T-helper 2 cell treated with Interferon-gamma antibody and Interleukin-4, amounts not matched to agents 5 μg/mL and 100 μg/mL, for 36 hours (primary cell): ENCODE results near the gene CD80.

Experiments used
- DNase-seq: peaks from one replicate; pipeline ENCODE4 v3.0.0; 2021; ENCODE audit warnings: low spot score
- H3K27ac Mint-ChIP-seq: one replicate; pipeline ENCODE4 v1.8.0; 2021; ENCODE audit warnings: mild to moderate bottlenecking, mixed read lengths
- H3K27me3 Mint-ChIP-seq: one replicate; pipeline ENCODE4 v1.8.0; 2021; ENCODE audit warnings: low read depth, mixed read lengths
- H3K36me3 Mint-ChIP-seq: one replicate; pipeline ENCODE4 v1.8.0; 2021; ENCODE audit warnings: low read depth, mixed read lengths
- H3K4me1 Mint-ChIP-seq: one replicate; pipeline ENCODE4 v1.8.0; 2021; ENCODE audit warnings: low read depth, mixed read lengths
- H3K4me3 Mint-ChIP-seq: one replicate; pipeline ENCODE4 v1.8.0; 2022; ENCODE audit warnings: mild to moderate bottlenecking, moderate library complexity, mixed read lengths
- H3K9me3 Mint-ChIP-seq: one replicate; pipeline ENCODE4 v1.8.0; 2021; ENCODE audit warnings: mixed read lengths

The CD80 gene

GRCh38 chr3:119483101-119483500 is 76.3 kb downstream of the CD80 start:
- H3K27ac Mint-ChIP-seq: no peak overlapping the region
- no peak for DNase-seq
- peaks cover 33% of the 10 kb centered on the region for H3K36me3 Mint-ChIP-seq
- H3K9me3 Mint-ChIP-seq: no peaks in the 10 kb centered on the region
- no peak overlapping the region for H3K4me3 Mint-ChIP-seq
- no peaks in the 10 kb centered on the region for H3K27me3 Mint-ChIP-seq
- no peaks in the 10 kb centered on the region for H3K4me1 Mint-ChIP-seq

- DNase-seq: no peak
- H3K4me1 Mint-ChIP-seq: no peaks in the 10 kb centered on the region
- no peak overlapping the region for H3K27ac Mint-ChIP-seq
- no peaks in the 10 kb centered on the region for H3K9me3 Mint-ChIP-seq
- H3K27me3 Mint-ChIP-seq: no peaks in the 10 kb centered on the region
- peaks cover 32% of the 10 kb centered on the region for H3K36me3 Mint-ChIP-seq
- no peak overlapping the region for H3K4me3 Mint-ChIP-seq
Observed at GRCh38 chr3:119481079-119481478, 78.3 kb downstream of the CD80 start.
